Activated T-helper 2 cell treated with anti-CD3 and anti-CD28 coated beads, Interferon-gamma antibody, Interleukin-2, Interleukin-4, amounts not matched to agents 10 μg/mL and 5 μg/mL and 100 μg/mL, durations not matched to agents 14 hours and 24 hours and 36 hours (primary cell): ENCODE data around the gene RELB. TPM values are rescaled to one million over a fixed set of nuclear protein-coding genes. Genes with fewer than 3 reads are reported as not detected.

Source experiments
- total RNA-seq: library from RNA; stranded (reverse); gene quantifications from 2 replicates; pipeline ENCODE4 v1.2.3, GENCODE V29; 2022

RELB gene
- total RNA-seq, 1 donor from 2014 or later, result 62.7 TPM

Other genes starting within 250 kb of the RELB start
- not detected in 2 replicates for gene CBLC, start 223.6 kb upstream of the RELB start, total RNA-seq
- gene BCAM, start 192.4 kb upstream of the RELB start, total RNA-seq, result not detected in 2 replicates
- gene NECTIN2, start 155.2 kb upstream of the RELB start, total RNA-seq, result 0.27 and 0.37 TPM in 2 replicates
- 152 and 156 TPM in 2 replicates for gene TOMM40, start 110.2 kb upstream of the RELB start, total RNA-seq
- 0.94 TPM in 2 replicates for gene APOE, start 95.7 kb upstream of the RELB start, total RNA-seq
- gene APOC1, start 86.9 kb upstream of the RELB start, total RNA-seq, result 3.1 and 6.4 TPM in 2 replicates
- not detected in 2 replicates for gene APOC4, start 59.2 kb upstream of the RELB start, total RNA-seq
- gene APOC2, start 55.4 kb upstream of the RELB start, total RNA-seq, result not detected in 2 replicates
- gene CLPTM1, start 46.1 kb upstream of the RELB start, total RNA-seq, result 68.7 and 72.7 TPM in 2 replicates
- gene CLASRP, start 37.6 kb downstream of the RELB start, total RNA-seq, result 102 and 105 TPM in 2 replicates
- 3.9 and 5.8 TPM in 2 replicates for gene ZNF296, start 75.0 kb downstream of the RELB start, total RNA-seq
- gene GEMIN7, start 77.8 kb downstream of the RELB start, total RNA-seq, result 44.9 and 49.4 TPM in 2 replicates
- 15.7 and 18.4 TPM in 2 replicates for gene PPP1R37, start 91.7 kb downstream of the RELB start, total RNA-seq
- 0.07 and 0.09 TPM in 2 replicates for gene NKPD1, start 159.5 kb downstream of the RELB start, total RNA-seq
- 27.4 and 31.4 TPM in 2 replicates for gene TRAPPC6A, start 176.8 kb downstream of the RELB start, total RNA-seq
- 9.7 and 10.8 TPM in 2 replicates for gene BLOC1S3, start 177.3 kb downstream of the RELB start, total RNA-seq
- gene EXOC3L2, start 243.9 kb downstream of the RELB start, total RNA-seq, result not detected in 2 replicates
- gene MARK4, start 249.8 kb downstream of the RELB start, total RNA-seq, result 25.6 and 28.9 TPM in 2 replicates